Measurements from ENCODE around the gene INPP4B.

Gene INPP4B

GRCh38 chr4:142316913-142317312 is 529.2 kb downstream of the INPP4B start:
- in situ Hi-C loops (cut with MboI; ENCODE audit: low sequenced_read_pairs) = no loop called here

DNA sequence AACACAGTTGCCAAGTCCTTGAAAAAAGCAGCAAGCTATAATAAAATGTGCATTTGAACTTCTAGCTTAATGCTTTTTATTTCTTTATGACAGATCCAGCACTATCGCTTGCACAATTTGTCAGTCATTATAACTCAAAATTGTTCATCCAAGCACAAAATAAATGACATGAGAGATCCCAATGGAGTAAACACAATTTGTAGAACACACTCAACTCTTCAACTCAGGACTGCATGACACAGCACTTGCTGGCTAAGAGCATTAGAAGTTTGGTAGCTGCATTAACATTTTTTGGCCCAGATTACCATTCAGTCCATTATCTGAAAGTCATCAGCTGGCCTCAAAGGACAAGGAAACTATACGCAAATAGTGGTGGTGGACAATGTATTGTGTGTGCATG is 530.1 kb downstream of the INPP4B start:
- in situ Hi-C loops (cut with MboI; ENCODE audit: low sequenced_read_pairs) = no loop called here

- in situ Hi-C loops (cut with MboI; ENCODE audit: low sequenced_read_pairs) = no loop called here
These were observed 531.4 kb downstream of the INPP4B start for GRCh38 chr4:142314686-142315085.

- in situ Hi-C loops (cut with MboI; ENCODE audit: low sequenced_read_pairs) = no loop called here
These were observed 531.9 kb downstream of the INPP4B start for GRCh38 chr4:142314247-142314646.

GRCh38 chr4:142312391-142312790 is 533.7 kb downstream of the INPP4B start:
- in situ Hi-C loops (cut with MboI; ENCODE audit: low sequenced_read_pairs) = no loop called here

DNA sequence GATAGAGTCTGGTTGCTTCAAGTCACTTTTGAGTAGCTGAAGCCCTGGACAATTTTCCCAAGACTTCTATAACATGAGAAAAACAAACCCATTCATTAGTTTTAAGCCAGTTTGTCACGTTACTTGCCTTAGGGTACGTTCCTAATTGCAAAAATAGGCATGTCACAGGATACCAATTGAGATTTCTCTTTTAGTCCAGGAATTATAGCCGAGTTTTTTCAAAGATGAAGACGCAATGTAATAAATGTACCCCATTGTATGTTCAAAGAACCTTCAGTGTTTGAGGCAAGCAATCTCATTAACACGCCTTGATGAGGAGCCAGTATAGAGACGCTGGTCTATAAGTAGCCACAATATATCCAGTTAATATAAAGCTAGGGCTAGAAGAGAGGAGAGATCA is 534.2 kb downstream of the INPP4B start:
- in situ Hi-C loops (cut with MboI; ENCODE audit: low sequenced_read_pairs) = no loop called here

GRCh38 chr4:142309772-142310171 is 536.3 kb downstream of the INPP4B start:
- in situ Hi-C loops (cut with MboI; ENCODE audit: low sequenced_read_pairs) = no loop called here

DNA sequence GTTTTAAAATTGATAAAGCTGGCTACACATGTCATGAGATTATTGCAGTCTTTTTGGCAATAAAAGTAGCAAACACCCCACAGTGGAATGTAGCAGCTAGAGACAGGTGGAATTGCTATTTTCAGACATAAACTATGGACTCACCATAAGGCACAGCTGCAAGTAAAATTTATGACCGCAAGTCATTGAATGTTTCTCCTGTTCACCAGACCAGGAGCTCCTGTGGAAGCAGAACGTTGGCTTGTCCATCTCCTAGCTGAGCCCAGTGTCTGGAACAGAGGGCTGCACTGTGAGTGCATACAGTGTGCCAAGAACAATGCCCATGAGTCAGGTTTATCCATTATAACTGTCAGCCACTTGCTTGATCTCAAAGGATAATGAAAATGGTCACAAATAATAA is 538.2 kb downstream of the INPP4B start:
- in situ Hi-C loops (cut with MboI; ENCODE audit: low sequenced_read_pairs) = no loop called here

DNA sequence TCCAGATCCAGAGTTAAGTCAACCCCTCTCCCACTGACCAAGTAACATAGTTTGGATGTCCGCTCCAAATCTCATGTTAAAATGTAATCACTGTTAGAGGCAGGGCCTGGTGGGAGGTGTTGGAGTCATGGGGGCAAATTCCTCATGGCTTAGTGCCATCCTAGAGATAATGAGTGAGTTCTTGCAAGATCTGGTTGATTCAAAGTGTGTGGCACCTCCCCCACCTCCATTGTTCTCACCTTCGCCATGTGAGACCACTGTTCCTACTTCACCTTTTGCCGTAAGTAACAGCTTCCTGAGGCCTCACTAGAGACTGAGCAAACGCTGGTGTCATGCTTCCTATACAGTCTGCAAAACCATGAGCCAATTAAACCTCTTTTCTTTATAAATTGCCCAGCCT is 548.8 kb downstream of the INPP4B start:
- in situ Hi-C loops (cut with MboI; ENCODE audit: low sequenced_read_pairs) = no loop called here

DNA sequence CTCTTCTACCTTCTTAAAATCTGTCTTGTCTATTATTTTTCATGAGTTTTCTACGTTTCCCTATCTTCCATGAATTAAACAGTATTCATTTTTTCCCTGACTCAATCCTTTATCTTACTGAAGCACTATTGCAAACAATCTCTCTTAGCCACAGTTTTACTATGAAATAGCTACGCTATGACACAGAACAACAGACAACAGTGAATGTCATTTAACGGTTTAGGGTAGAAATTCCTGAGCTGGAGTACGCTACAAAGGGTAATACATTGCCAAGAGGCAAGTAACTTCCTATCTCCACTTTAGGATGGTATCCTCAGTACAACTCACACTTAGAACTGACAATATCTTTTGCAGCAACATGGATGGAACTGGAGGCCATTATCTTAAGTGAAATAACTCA is 552.6 kb downstream of the INPP4B start:
- in situ Hi-C loops (cut with MboI; ENCODE audit: low sequenced_read_pairs) = no loop called here

DNA sequence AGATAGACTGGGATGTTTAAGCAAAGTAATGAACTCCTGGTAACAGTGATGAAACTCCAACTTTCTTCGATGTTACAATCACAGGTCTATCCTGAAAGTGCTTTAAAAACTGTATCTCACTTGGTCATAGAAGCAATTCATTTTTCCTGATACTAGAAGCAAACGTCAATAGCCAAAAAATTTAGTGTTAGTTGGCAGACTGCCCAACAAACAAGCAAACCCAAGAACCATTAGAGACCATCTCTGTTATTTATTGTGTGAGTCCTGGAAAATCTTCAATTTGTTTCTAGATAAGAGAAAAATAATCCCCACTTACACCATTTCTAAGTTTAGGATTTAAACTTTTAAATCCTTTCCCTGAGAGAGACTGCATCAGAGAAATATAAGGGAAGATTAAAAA is 553.9 kb downstream of the INPP4B start:
- in situ Hi-C loops (cut with MboI; ENCODE audit: low sequenced_read_pairs) = no loop called here

GRCh38 chr4:142291299-142292050 is 554.6 kb downstream of the INPP4B start:
- in situ Hi-C loops (cut with MboI; ENCODE audit: low sequenced_read_pairs) = no loop called here

DNA sequence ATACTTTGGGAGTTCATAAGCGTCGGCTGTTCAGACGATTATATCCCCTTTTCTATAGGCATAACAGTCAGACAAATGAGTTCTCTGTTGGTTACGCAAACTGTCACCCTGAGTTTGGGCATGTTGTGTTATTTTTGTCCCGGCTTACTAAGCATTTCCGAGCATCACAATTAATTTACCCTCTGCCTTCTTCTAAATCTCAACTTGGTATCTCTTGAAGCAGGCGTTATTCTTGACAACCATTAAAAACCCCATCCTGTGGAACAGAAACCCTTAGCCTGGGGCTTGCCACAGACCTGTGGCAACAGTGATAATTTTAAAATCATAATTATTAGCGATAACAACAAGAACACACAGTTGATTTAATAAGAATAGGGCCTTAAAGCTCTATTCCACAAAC is 558.7 kb downstream of the INPP4B start:
- in situ Hi-C loops (cut with MboI; ENCODE audit: low sequenced_read_pairs) = no loop called here

DNA sequence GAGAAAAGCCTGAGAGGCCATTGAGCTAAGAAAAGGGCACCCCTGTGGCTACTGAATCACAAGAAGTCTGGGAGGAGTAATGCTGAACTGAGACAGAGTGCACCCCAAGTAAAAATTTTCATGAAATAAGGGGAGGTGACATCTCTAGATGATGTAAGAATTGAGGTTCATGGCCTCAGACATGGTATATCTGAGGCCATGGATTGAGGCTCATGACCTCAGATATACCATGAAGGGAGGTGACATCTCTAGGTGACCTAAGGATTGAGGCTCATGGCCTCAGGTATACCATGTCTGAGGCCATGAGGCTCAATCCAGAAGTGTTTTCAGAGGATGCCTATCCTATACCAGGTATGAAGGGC is 560.9 kb downstream of the INPP4B start:
- in situ Hi-C loops (cut with MboI; ENCODE audit: low sequenced_read_pairs) = no loop called here

DNA sequence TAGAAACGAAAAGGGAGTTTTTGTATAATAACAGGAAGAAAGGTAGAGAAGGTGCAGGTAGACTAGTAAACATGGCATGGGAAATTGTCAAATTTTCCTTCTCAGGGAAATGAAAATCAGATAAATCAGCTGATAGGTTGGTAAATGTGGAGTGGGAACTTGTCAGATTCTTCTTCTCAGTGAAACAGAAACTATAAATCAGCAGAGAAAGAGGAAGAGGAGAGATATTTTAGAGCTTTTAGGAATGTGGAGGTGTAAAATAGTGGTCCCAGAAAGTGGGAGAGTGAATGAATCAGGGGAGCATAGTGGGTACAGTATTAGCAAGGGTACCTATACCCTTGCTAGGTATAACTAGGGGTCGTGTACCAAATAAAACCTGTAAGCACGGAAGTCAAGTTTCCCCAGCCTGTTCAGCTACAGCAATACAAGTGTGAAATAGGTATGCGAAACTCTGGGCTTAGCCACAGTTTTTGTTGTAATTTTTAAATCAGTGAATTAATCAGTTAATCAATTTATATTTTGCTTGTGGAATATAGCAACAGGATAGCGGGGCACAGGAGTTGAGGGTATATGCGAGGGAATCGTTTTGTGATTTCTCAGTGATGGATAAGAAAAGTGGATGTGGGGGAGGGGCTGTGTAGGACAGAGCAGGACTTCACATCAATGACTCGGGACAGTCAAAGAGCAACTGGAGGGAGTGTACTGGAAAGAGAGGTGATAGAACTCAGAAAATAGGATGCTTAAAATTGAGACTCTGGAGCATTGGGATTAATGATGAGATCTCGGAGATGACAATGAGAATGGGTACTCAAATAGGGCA is 561.5 kb downstream of the INPP4B start:
- in situ Hi-C loops (cut with MboI; ENCODE audit: low sequenced_read_pairs) = no loop called here

DNA sequence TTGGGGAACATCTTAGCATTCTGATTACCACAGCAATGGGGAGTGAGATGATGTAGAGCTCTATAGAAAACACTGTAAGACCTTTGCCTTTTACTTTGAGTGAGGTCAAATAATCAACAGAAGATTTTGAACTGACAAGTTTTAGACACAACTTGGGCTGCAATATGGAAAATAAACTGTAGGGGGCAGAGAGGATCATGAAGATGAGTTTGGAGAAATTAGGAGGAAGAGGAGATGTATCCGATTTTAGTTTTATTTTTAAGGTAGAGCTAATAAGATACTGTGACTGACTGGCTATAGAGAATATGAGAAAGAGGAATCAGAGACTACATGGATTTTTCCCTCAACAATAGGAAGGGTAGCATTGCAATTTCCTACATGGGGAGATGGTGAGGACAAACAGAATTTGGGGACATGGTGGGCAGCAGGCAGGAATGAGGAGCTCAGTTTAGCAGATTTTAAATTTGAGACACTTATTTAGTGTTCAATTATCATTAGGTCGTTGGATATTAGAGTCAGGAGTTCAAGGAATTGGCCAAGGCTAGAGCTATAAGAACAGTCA is 563.1 kb downstream of the INPP4B start:
- in situ Hi-C loops (cut with MboI; ENCODE audit: low sequenced_read_pairs) = no loop called here

- in situ Hi-C loops (cut with MboI; ENCODE audit: low sequenced_read_pairs) = no loop called here
These were observed 564.1 kb downstream of the INPP4B start for GRCh38 chr4:142281999-142282398.

GRCh38 chr4:142278663-142279062 is 567.4 kb downstream of the INPP4B start:
- in situ Hi-C loops (cut with MboI; ENCODE audit: low sequenced_read_pairs) = no loop called here

- in situ Hi-C loops (cut with MboI; ENCODE audit: low sequenced_read_pairs) = no loop called here
These were observed 567.9 kb downstream of the INPP4B start for GRCh38 chr4:142278171-142278570.

DNA sequence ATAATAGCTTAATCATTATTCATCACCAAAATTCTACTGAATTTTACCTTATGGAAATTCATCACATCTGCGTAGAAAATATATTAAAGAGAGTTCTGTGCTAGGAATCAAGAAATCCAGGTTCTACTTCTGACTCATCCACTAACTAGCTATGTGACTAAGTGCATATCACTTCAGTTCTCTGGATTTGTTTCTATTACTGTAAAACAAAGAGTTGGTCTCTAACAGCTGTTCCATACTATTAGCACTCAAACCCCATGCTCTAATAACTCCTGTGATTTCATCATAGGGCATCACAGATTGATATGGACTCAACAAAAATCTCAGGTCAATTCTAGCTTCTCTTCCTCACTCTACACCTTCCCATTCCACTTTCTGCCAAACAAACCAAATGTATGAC is 572.0 kb downstream of the INPP4B start:
- in situ Hi-C loops (cut with MboI; ENCODE audit: low sequenced_read_pairs) = no loop called here

GRCh38 chr4:142272452-142272851 is 573.6 kb downstream of the INPP4B start:
- in situ Hi-C loops (cut with MboI; ENCODE audit: low sequenced_read_pairs) = no loop called here

DNA sequence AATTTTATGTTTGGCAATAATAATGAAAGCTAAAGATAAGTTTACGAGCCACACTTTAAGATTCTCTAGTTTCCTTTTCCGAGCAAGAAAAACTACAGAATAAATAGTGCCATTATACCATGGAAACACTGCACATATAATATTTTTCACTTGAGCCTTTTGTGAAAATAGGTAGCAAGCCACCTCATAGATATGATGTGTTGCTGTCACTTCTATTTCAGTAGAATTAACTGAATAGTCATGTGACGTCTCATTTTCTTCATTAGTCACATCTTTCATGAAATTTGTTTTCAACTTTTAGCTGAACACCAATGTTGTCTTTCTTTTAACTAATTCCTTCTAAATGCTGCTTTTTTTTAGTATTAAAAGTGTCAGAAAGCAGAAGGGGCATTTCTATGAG is 574.3 kb downstream of the INPP4B start:
- in situ Hi-C loops (cut with MboI; ENCODE audit: low sequenced_read_pairs) = no loop called here

All from HL-60/S4 treated with phorbol 12-myristate 13-acetate at 8.2 ng/mL for 4 days and 3 days (cell line).